Central memory CD4-positive, alpha-beta T cell (primary cell): ENCODE results near the gene LARP4B.

Source experiments
- DNase-seq: peaks from one replicate; pipeline ENCODE4 v3.0.0; 2022

The LARP4B gene

GRCh38 chr10:865924-866576, 65.5 kb downstream of the LARP4B start:
- DNase-seq, result no peak

GRCh38 chr10:865257-865656, 66.2 kb downstream of the LARP4B start:
- no peak for DNase-seq

- DNase-seq, result no peak
Observed at GRCh38 chr10:860519-860918, 71.0 kb downstream of the LARP4B start.

GRCh38 chr10:856416-857157, 74.9 kb downstream of the LARP4B start:
- DNase-seq, result no peak

- DNase-seq, result no peak
Observed at GRCh38 chr10:855671-856070, 75.8 kb downstream of the LARP4B start.

- no peak for DNase-seq
Observed at GRCh38 chr10:855079-855478, 76.4 kb downstream of the LARP4B start.

GRCh38 chr10:853017-853416, 78.5 kb downstream of the LARP4B start:
- DNase-seq, result no peak

- no peak for DNase-seq
Observed at GRCh38 chr10:852386-852785, 79.1 kb downstream of the LARP4B start.

GRCh38 chr10:851901-852300, 79.6 kb downstream of the LARP4B start:
- no peak for DNase-seq

- no peak for DNase-seq
Observed at GRCh38 chr10:850093-850492, 81.4 kb downstream of the LARP4B start.

- DNase-seq, result no peak
Observed at GRCh38 chr10:847868-848267, 83.6 kb downstream of the LARP4B start.

GRCh38 chr10:846126-846685, 85.3 kb downstream of the LARP4B start:
- DNase-seq, result no peak

GRCh38 chr10:845526-845925, 86.0 kb downstream of the LARP4B start:
- no peak for DNase-seq

- DNase-seq, result no peak
Observed at GRCh38 chr10:844552-844951, 87.0 kb downstream of the LARP4B start.

GRCh38 chr10:843703-844102, 87.8 kb downstream of the LARP4B start:
- no peak for DNase-seq

- no peak for DNase-seq
Observed at GRCh38 chr10:842795-843194, 88.7 kb downstream of the LARP4B start.

- DNase-seq, result no peak
Observed at GRCh38 chr10:841535-841934, 90.0 kb downstream of the LARP4B start.

GRCh38 chr10:839550-840205, 91.8 kb downstream of the LARP4B start:
- no peak for DNase-seq

GRCh38 chr10:836782-837181, 94.7 kb downstream of the LARP4B start:
- no peak for DNase-seq

GRCh38 chr10:834493-834892, 97.0 kb downstream of the LARP4B start:
- DNase-seq, result no peak

- DNase-seq, result no peak
Observed at GRCh38 chr10:829241-829640, 102.3 kb downstream of the LARP4B start.

GRCh38 chr10:828191-828590, 103.3 kb downstream of the LARP4B start:
- no peak for DNase-seq

GRCh38 chr10:824946-825345, 106.6 kb downstream of the LARP4B start:
- DNase-seq, result no peak

- no peak for DNase-seq
Observed at GRCh38 chr10:824497-824896, 107.0 kb downstream of the LARP4B start.
